Measurements from ENCODE around the gene LHCGR. TPM values are rescaled to one million over a fixed set of nuclear protein-coding genes. Genes with fewer than 3 reads are reported as not detected.

Gene LHCGR
- total and polyA plus RNA-seq, 2 experiments from 2014 or later: 0.23 TPM; not detected in 1

GRCh38 chr2:48651158-48651790, 104.2 kb downstream of the LHCGR start:
- no peak overlapping the region for H3K27ac ChIP-seq
- DNase-seq (ENCODE audit: low spot score): no peak
- H3K4me3 ChIP-seq: no peak overlapping the region
- H3K27me3 ChIP-seq: no peaks in the 10 kb centered on the region
- no peaks in the 10 kb centered on the region for H3K4me1 ChIP-seq (ENCODE audit: insufficient read depth)
- no peaks in the 10 kb centered on the region for H3K9me3 ChIP-seq (ENCODE audit: low read depth)
- no peaks in the 10 kb centered on the region for H4K20me1 ChIP-seq (ENCODE audit: insufficient read depth, poor library complexity, severe bottlenecking)
- no peaks in the 10 kb centered on the region for H3K36me3 ChIP-seq (replicated peaks; ENCODE audit: insufficient read depth, low read depth)
- no peak overlapping the region for H2AFZ ChIP-seq
- TF ChIP-seq EZH2phosphoT487 (IDR thresholded peaks at IDR 0.05; ENCODE audit: low read depth, severe bottlenecking, unreplicated experiment) (no peak), CTCF (IDR thresholded peaks at IDR 0.05; ENCODE audit: poor library complexity) (no peak)
- no peaks in the 10 kb centered on the region for H3K9me2 ChIP-seq (replicated peaks; ENCODE audit: insufficient read depth)
- H3K79me2 ChIP-seq: no peaks in the 10 kb centered on the region
- H3K4me2 ChIP-seq: no peak overlapping the region
- 49% methylated on average over 4 of the region's 4 CpGs for WGBS (ENCODE audit: low lambda C conversion rate, missing lambda C conversion rate)

- Histone ChIP-seq H3K4me3 (no peak overlapping the region), H3K4me1 (ENCODE audit: insufficient read depth) (no peaks in the 10 kb centered on the region), H3K9me2 (replicated peaks; ENCODE audit: insufficient read depth) (no peaks in the 10 kb centered on the region), H4K20me1 (ENCODE audit: insufficient read depth, poor library complexity, severe bottlenecking) (no peaks in the 10 kb centered on the region), H3K27me3 (no peaks in the 10 kb centered on the region), H2AFZ (no peak overlapping the region), H3K27ac (no peak overlapping the region), H3K36me3 (replicated peaks; ENCODE audit: insufficient read depth, low read depth) (no peaks in the 10 kb centered on the region), H3K79me2 (no peaks in the 10 kb centered on the region), H3K4me2 (no peak overlapping the region), H3K9me3 (ENCODE audit: low read depth) (no peaks in the 10 kb centered on the region)
- TF ChIP-seq CTCF (IDR thresholded peaks at IDR 0.05; ENCODE audit: poor library complexity) (no peak), EZH2phosphoT487 (IDR thresholded peaks at IDR 0.05; ENCODE audit: low read depth, severe bottlenecking, unreplicated experiment) (no peak), EZH2 (IDR thresholded peaks at IDR 0.05; ENCODE audit: borderline replicate concordance) (no peak)
- no peak for DNase-seq (ENCODE audit: low spot score)
- 40% methylated on average over 1 of the region's 1 CpG for WGBS (ENCODE audit: low lambda C conversion rate, missing lambda C conversion rate)
Measured at GRCh38 chr2:48638261-48638660, 117.3 kb downstream of the LHCGR start.

Small RNAs within 50 kb of the gene (small RNA-seq; reads per million reads assigned to genes)
- gene ELOBP3: not detected

Other genes with a start within 250 kb of the LHCGR start
- 21.6 and 22.0 TPM in 2 replicates for gene STON1, start 225.6 kb downstream of the LHCGR start, total RNA-seq
- gene STON1, start 225.6 kb downstream of the LHCGR start, polyA plus RNA-seq: 10.4 and 12.2 TPM in 2 replicates
- 1.2 and 4.1 TPM in 2 replicates for gene GTF2A1L, start 137.9 kb downstream of the LHCGR start, total RNA-seq
- gene GTF2A1L, start 137.9 kb downstream of the LHCGR start, polyA plus RNA-seq: 0.49 and 0.52 TPM in 2 replicates

Measured in hepatocyte (in vitro differentiated cells).